Measurements from ENCODE around the gene QPCTL.

QPCTL gene

GRCh38 chr19:45645631-45646344 is 46.7 kb upstream of the QPCTL start:
- TF ChIP-seq MYC (IDR thresholded peaks at IDR 0.05; ENCODE audit: low read depth, low read length), result 0 out of 2 replicates have a peak, but pooled peaks have one; percentile 5
- TF ChIP-seq MAX (IDR thresholded peaks at IDR 0.05; ENCODE audit: low read depth, low read length), result 0 out of 2 replicates have a peak, but pooled peaks have one; percentile 19
- TF ChIP-seq POLR2A (IDR thresholded peaks at IDR 0.05; ENCODE audit: extremely low read depth, insufficient read length), result no peak
- H3K4me3 ChIP-seq (ENCODE audit: low read depth, low read length), result peak overlapping the region; percentile 16
- DNase-seq (ENCODE audit: low read depth), result peak; percentile 85

DNA sequence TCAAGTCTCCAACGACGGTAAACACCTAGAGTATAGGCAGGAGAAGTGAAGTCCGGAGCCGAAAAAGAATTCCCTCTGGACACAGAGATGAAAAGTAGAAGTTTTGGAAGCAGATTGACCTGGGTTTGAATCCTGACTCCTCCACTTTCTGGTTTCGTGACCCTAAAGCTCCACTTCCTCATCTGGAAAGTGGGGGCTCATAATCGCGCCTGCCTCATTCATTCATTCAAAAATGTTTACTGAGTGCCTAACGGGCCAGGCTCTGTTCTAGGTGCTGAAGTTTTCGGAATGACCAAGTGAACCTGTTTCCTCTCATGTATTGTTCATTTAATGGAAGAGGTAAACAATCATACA is 46.1 kb upstream of the QPCTL start:
- DNase-seq (ENCODE audit: low read depth), result no peak
- TF ChIP-seq POLR2A (IDR thresholded peaks at IDR 0.05; ENCODE audit: extremely low read depth, insufficient read length) (no peak), MYC (IDR thresholded peaks at IDR 0.05; ENCODE audit: low read depth, low read length) (no peak), MAX (IDR thresholded peaks at IDR 0.05; ENCODE audit: low read depth, low read length) (no peak)
- TF ChIP-seq, protein P1, sequence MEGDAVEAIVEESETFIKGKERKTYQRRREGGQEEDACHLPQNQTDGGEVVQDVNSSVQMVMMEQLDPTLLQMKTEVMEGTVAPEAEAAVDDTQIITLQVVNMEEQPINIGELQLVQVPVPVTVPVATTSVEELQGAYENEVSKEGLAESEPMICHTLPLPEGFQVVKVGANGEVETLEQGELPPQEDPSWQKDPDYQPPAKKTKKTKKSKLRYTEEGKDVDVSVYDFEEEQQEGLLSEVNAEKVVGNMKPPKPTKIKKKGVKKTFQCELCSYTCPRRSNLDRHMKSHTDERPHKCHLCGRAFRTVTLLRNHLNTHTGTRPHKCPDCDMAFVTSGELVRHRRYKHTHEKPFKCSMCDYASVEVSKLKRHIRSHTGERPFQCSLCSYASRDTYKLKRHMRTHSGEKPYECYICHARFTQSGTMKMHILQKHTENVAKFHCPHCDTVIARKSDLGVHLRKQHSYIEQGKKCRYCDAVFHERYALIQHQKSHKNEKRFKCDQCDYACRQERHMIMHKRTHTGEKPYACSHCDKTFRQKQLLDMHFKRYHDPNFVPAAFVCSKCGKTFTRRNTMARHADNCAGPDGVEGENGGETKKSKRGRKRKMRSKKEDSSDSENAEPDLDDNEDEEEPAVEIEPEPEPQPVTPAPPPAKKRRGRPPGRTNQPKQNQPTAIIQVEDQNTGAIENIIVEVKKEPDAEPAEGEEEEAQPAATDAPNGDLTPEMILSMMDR (IDR thresholded peaks at IDR 0.05; ENCODE audit: low read depth, low read length), result no peak
- H3K4me3 ChIP-seq (ENCODE audit: low read depth, low read length), result peak overlapping the region; percentile 16

- DNase-seq (ENCODE audit: low read depth), result no peak
- H3K4me3 ChIP-seq (ENCODE audit: low read depth, low read length), result no peak overlapping the region
- TF ChIP-seq, protein P1 (IDR thresholded peaks at IDR 0.05; ENCODE audit: low read depth, low read length), result no peak
- no peak for TF ChIP-seq MYC (IDR thresholded peaks at IDR 0.05; ENCODE audit: low read depth, low read length)
- TF ChIP-seq MAX (IDR thresholded peaks at IDR 0.05; ENCODE audit: low read depth, low read length), result no peak
- no peak for TF ChIP-seq POLR2A (IDR thresholded peaks at IDR 0.05; ENCODE audit: extremely low read depth, insufficient read length)
Observed at GRCh38 chr19:45650722-45651121, 41.7 kb upstream of the QPCTL start.

GRCh38 chr19:45653634-45654033 is 38.8 kb upstream of the QPCTL start:
- no peak for DNase-seq (ENCODE audit: low read depth)
- H3K4me3 ChIP-seq (ENCODE audit: low read depth, low read length), result no peak overlapping the region
- no peak for TF ChIP-seq MYC (IDR thresholded peaks at IDR 0.05; ENCODE audit: low read depth, low read length)
- TF ChIP-seq POLR2A (IDR thresholded peaks at IDR 0.05; ENCODE audit: extremely low read depth, insufficient read length), result no peak
- no peak for TF ChIP-seq MAX (IDR thresholded peaks at IDR 0.05; ENCODE audit: low read depth, low read length)
- TF ChIP-seq, protein P1 (IDR thresholded peaks at IDR 0.05; ENCODE audit: low read depth, low read length), result no peak

- no peak for DNase-seq (ENCODE audit: low read depth)
- TF ChIP-seq, protein P1 (IDR thresholded peaks at IDR 0.05; ENCODE audit: low read depth, low read length), result no peak
- no peak for TF ChIP-seq MYC (IDR thresholded peaks at IDR 0.05; ENCODE audit: low read depth, low read length)
- TF ChIP-seq MAX (IDR thresholded peaks at IDR 0.05; ENCODE audit: low read depth, low read length), result no peak
- TF ChIP-seq POLR2A (IDR thresholded peaks at IDR 0.05; ENCODE audit: extremely low read depth, insufficient read length), result no peak
- H3K4me3 ChIP-seq (ENCODE audit: low read depth, low read length), result no peak overlapping the region
Observed at GRCh38 chr19:45655073-45655472, 37.4 kb upstream of the QPCTL start.

GRCh38 chr19:45657520-45658167 is 34.8 kb upstream of the QPCTL start:
- no peak overlapping the region for H3K4me3 ChIP-seq (ENCODE audit: low read depth, low read length)
- no peak for DNase-seq (ENCODE audit: low read depth)
- TF ChIP-seq POLR2A (IDR thresholded peaks at IDR 0.05; ENCODE audit: extremely low read depth, insufficient read length) (no peak), MAX (IDR thresholded peaks at IDR 0.05; ENCODE audit: low read depth, low read length) (no peak), MYC (IDR thresholded peaks at IDR 0.05; ENCODE audit: low read depth, low read length) (no peak)
- TF ChIP-seq, protein P1 (IDR thresholded peaks at IDR 0.05; ENCODE audit: low read depth, low read length), result no peak

All from NB4 (cell line).